Thyroid gland (tissue), 4 donors: ENCODE results near the gene ACCSL.

ENCODE experiments used
- CTCF ChIP-seq, 6 experiments: fragments of 200-600 bp in 3 of 6; fragments of 450-650 bp in 3 of 6; sonication (generic) in 3 of 6; IDR thresholded peaks; one replicate each; pipeline ENCODE4 v1.5.1; 2016 to 2019; ENCODE audit warnings: antibody characterized with exemption in 6 of 6, mild to moderate bottlenecking in 2 of 6, inconsistent platforms in 1 of 6, moderate library complexity in 1 of 6
- POLR2A ChIP-seq, 2 donors: fragments of 450-650 bp; IDR thresholded peaks; one replicate each; pipeline ENCODE4 v1.6.1; 2017; ENCODE audit warnings: antibody characterized with exemption in 2 of 2, mild to moderate bottlenecking in 2 of 2, moderate library complexity in 1 of 2

GRCh38 chr11:44003736-44004451 is 43.9 kb upstream of the ACCSL start:
- TF ChIP-seq CTCF (IDR thresholded peaks at IDR 0.05) (no peak), POLR2A (IDR thresholded peaks at IDR 0.05) (no peak)
